HepG2 (cell line): ENCODE measurements around the gene TMEM129. TPM values are rescaled to one million over a fixed set of nuclear protein-coding genes. Genes with fewer than 3 reads are reported as not detected.

Experiments
- BCL3 ChIP-seq: sonication (generic); formaldehyde crosslinking; IDR thresholded peaks from 2 replicates; pipeline ENCODE4 v1.5.1; 2020; ENCODE audit warnings: mild to moderate bottlenecking, missing genetic modification reagents, moderate library complexity
- FUBP1 ChIP-seq: sonication (generic); formaldehyde crosslinking; IDR thresholded peaks from 2 replicates; pipeline ENCODE4 v1.5.1; 2020; ENCODE audit warnings: missing genetic modification reagents, mild to moderate bottlenecking, borderline replicate concordance
- GATAD1 ChIP-seq: IDR thresholded peaks from 2 replicates; pipeline ENCODE4 v1.6.1; 2016; ENCODE audit warnings: missing genetic modification reagents, missing compliant biosample characterization
- HDAC6 ChIP-seq: fragments of 200-600 bp; sonication (generic); IDR thresholded peaks from 2 replicates; pipeline ENCODE4 v1.7.0; 2017; ENCODE audit warnings: mild to moderate bottlenecking, antibody characterized with exemption, low read length, low read depth
- IKZF1 ChIP-seq: fragments of 450-650 bp; IDR thresholded peaks from 2 replicates; pipeline ENCODE4 v1.7.1; 2016
- MEIS1 ChIP-seq: sonication (generic); formaldehyde crosslinking; IDR thresholded peaks from 2 replicates; pipeline ENCODE4 v1.9.0; 2021; ENCODE audit warnings: mild to moderate bottlenecking, missing genetic modification reagents, moderate library complexity, borderline replicate concordance
- NR2C2 ChIP-seq: sonication (generic); formaldehyde crosslinking; IDR thresholded peaks from 2 replicates; pipeline ENCODE4 v1.4.0; 2020; ENCODE audit warnings: missing genetic modification reagents, mild to moderate bottlenecking, moderate library complexity, borderline replicate concordance
- PAWR ChIP-seq: sonication (generic); formaldehyde crosslinking; IDR thresholded peaks from 2 replicates; pipeline ENCODE4 v1.4.0; 2020; ENCODE audit warnings: missing genetic modification reagents, mild to moderate bottlenecking, borderline replicate concordance
- SIN3A ChIP-seq: IDR thresholded peaks from 2 replicates; pipeline ENCODE4 v1.6.1; 2011; ENCODE audit warnings: low read depth, mild to moderate bottlenecking, control low read depth, low read length, borderline replicate concordance
- SP1 ChIP-seq, 2 experiments: fragments of 450-650 bp in 1 of 2; sonication (generic) in 1 of 2; formaldehyde crosslinking in 1 of 2; IDR thresholded peaks; 2 replicates each; pipeline versions ENCODE4 v1.4.0 to v1.6.1; 2016 to 2020; ENCODE audit warnings: missing genetic modification reagents in 1 of 2
- TBX3 ChIP-seq: fragments of 450-650 bp; IDR thresholded peaks from 2 replicates; pipeline ENCODE4 v1.6.1; 2017; ENCODE audit warnings: antibody characterized with exemption, mild to moderate bottlenecking, inconsistent platforms, borderline replicate concordance
- WIZ ChIP-seq: sonication (generic); formaldehyde crosslinking; IDR thresholded peaks from 2 replicates; pipeline ENCODE4 v1.5.1; 2020; ENCODE audit warnings: mild to moderate bottlenecking, missing genetic modification reagents
- ZKSCAN1 ChIP-seq: fragments of 150-350 bp; IDR thresholded peaks from 2 replicates; pipeline ENCODE4 v1.6.1; 2014; ENCODE audit warnings: low read length
- ZNF274 ChIP-seq: sonication (generic); formaldehyde crosslinking; IDR thresholded peaks from 2 replicates; pipeline ENCODE4 v1.5.1; 2020; ENCODE audit warnings: mild to moderate bottlenecking, missing genetic modification reagents
- ZNF674 ChIP-seq: sonication (generic); formaldehyde crosslinking; IDR thresholded peaks from 2 replicates; pipeline ENCODE4 v1.5.0; 2020; ENCODE audit warnings: low read depth, mild to moderate bottlenecking, missing genetic modification reagents
- polyA plus RNA-seq, 8 experiments: library from polyadenylated mRNA; depleted of rRNA in 3 of 8; stranded (reverse) in 7 of 8; unstranded in 1 of 8; fragments of >200 nt; fragmentation: Illumina TruSeq in 4 of 8; extraction: Trizol in 4 of 8; gene quantifications; 2 replicates each; pipeline versions ENCODE4 v1.2.1 to v1.2.3, GENCODE V29; 2011 to 2016; ENCODE audit warnings: low read depth in 4 of 8, missing spikeins in 1 of 8, mixed read lengths in 1 of 8; ENCODE audit not compliant: insufficient read depth in 1 of 8
- total RNA-seq, 5 experiments: library from RNA; depleted of rRNA; stranded (reverse); fragments of >200 nt; fragmentation: Illumina TruSeq; extraction: Trizol; gene quantifications; 2 replicates each; pipeline ENCODE4 v1.2.3, GENCODE V29; 2016; ENCODE audit warnings: low read depth in 1 of 5
- TF ChIP-seq, protein P1 (sequence below): conservative IDR thresholded peaks from 2 replicates; pipeline ENCODE4 v1.6.1; 2018; ENCODE audit warnings: missing genetic modification reagents
- TF ChIP-seq, protein P2 (sequence below): sonication (generic); formaldehyde crosslinking; IDR thresholded peaks from 2 replicates; pipeline ENCODE4 v1.4.0; 2020; ENCODE audit warnings: missing genetic modification reagents, mild to moderate bottlenecking, borderline replicate concordance
- TF ChIP-seq, protein P3 (sequence below): sonication (generic); formaldehyde crosslinking; conservative IDR thresholded peaks from 2 replicates; pipeline ENCODE4 v1.5.0; 2020; ENCODE audit warnings: missing genetic modification reagents
- TF ChIP-seq, protein P4 (sequence below): IDR thresholded peaks from 2 replicates; pipeline ENCODE4 v1.6.1; 2016; ENCODE audit warnings: missing biosample characterization, missing genetic modification reagents, low read depth

TMEM129 gene
- total and polyA plus RNA-seq, 2 of the 13 experiments (the other 11 are each of a cell fraction or from before 2014, with no cell fraction given): 19.0 to 25.8 TPM

- TF ChIP-seq HDAC6: no peak
- TF ChIP-seq FUBP1 (CRISPR knock-in tag): no peak
- TF ChIP-seq GATAD1: peak; percentile 85
- TF ChIP-seq, protein P1, sequence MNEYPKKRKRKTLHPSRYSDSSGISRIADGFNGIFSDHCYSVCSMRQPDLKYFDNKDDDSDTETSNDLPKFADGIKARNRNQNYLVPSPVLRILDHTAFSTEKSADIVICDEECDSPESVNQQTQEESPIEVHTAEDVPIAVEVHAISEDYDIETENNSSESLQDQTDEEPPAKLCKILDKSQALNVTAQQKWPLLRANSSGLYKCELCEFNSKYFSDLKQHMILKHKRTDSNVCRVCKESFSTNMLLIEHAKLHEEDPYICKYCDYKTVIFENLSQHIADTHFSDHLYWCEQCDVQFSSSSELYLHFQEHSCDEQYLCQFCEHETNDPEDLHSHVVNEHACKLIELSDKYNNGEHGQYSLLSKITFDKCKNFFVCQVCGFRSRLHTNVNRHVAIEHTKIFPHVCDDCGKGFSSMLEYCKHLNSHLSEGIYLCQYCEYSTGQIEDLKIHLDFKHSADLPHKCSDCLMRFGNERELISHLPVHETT: peak; percentile 72
- peak; percentile 20; the same call in 1 of the 2 replicates for TF ChIP-seq ZKSCAN1
- no peak for TF ChIP-seq WIZ (CRISPR knock-in tag)
- TF ChIP-seq SIN3A: peak; percentile 96
- TF ChIP-seq, protein P2, sequence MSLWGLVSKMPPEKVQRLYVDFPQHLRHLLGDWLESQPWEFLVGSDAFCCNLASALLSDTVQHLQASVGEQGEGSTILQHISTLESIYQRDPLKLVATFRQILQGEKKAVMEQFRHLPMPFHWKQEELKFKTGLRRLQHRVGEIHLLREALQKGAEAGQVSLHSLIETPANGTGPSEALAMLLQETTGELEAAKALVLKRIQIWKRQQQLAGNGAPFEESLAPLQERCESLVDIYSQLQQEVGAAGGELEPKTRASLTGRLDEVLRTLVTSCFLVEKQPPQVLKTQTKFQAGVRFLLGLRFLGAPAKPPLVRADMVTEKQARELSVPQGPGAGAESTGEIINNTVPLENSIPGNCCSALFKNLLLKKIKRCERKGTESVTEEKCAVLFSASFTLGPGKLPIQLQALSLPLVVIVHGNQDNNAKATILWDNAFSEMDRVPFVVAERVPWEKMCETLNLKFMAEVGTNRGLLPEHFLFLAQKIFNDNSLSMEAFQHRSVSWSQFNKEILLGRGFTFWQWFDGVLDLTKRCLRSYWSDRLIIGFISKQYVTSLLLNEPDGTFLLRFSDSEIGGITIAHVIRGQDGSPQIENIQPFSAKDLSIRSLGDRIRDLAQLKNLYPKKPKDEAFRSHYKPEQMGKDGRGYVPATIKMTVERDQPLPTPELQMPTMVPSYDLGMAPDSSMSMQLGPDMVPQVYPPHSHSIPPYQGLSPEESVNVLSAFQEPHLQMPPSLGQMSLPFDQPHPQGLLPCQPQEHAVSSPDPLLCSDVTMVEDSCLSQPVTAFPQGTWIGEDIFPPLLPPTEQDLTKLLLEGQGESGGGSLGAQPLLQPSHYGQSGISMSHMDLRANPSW: no peak
- TF ChIP-seq, protein P3, sequence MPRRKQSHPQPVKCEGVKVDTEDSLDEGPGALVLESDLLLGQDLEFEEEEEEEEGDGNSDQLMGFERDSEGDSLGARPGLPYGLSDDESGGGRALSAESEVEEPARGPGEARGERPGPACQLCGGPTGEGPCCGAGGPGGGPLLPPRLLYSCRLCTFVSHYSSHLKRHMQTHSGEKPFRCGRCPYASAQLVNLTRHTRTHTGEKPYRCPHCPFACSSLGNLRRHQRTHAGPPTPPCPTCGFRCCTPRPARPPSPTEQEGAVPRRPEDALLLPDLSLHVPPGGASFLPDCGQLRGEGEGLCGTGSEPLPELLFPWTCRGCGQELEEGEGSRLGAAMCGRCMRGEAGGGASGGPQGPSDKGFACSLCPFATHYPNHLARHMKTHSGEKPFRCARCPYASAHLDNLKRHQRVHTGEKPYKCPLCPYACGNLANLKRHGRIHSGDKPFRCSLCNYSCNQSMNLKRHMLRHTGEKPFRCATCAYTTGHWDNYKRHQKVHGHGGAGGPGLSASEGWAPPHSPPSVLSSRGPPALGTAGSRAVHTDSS (CRISPR knock-in tag): no peak; the same call in 1 of the 2 replicates
- peak; percentile 98 for TF ChIP-seq NR2C2 (CRISPR knock-in tag)
- no peak for TF ChIP-seq PAWR (CRISPR knock-in tag)
- TF ChIP-seq MEIS1 (CRISPR knock-in tag): no peak
- no peak for TF ChIP-seq ZNF274 (CRISPR knock-in tag)
- no peak for TF ChIP-seq IKZF1
- TF ChIP-seq TBX3: no peak
- no peak for TF ChIP-seq SP1 (IDR thresholded peaks at IDR 0.05)
- peak; percentile 96 for TF ChIP-seq SP1 (CRISPR knock-in tag; IDR thresholded peaks at IDR 0.05)
- no peak for TF ChIP-seq BCL3 (CRISPR knock-in tag)
- TF ChIP-seq, protein P4, sequence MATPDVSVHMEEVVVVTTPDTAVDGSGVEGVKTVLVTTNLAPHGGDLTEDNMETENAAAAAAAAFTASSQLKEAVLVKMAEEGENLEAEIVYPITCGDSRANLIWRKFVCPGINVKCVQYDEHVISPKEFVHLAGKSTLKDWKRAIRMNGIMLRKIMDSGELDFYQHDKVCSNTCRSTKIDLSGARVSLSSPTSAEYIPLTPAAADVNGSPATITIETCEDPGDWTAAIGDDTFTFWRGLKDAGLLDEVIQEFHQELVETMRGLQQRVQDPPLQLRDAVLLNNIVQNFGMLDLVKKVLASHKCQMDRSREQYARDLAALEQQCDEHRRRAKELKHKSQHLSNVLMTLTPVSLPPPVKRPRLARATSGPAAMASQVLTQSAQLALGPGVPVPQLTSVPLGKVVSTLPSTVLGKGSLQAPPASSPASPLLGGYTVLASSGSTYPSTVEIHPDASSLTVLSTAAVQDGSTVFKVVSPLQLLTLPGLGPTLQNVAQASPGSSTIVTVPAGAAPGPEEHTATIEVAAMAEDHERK (CRISPR knock-in tag): peak; percentile 33; the same call in 1 of the 2 replicates
- no peak for TF ChIP-seq ZNF674 (CRISPR knock-in tag)
These were observed at the start of gene TMEM129, which contains the start of gene TACC3 (continued) for GRCh38 chr4:1721003-1721665.
